HG02610 (cell line): ENCODE data around the gene KRT71.
"Not testable (repeated sequence)": the region's sequence is repeated elsewhere in the genome, so short reads cannot be mapped to it uniquely, and the experiment has no call there.

Experiments
- ATAC-seq: cut with Tn5 transposase; IDR thresholded peaks from one replicate; pipeline ENCODE4 v1.9.1; 2021; ENCODE audit warnings: mild to moderate bottlenecking, moderate library complexity; ENCODE audit not compliant: unreplicated experiment

The KRT71 gene

GRCh38 chr12:52552681-52553195 is at the start of gene KRT71:
KRT71 (minus strand) TSS chr12:52553145; CDS start chr12:52553077, 68 bp downstream.
- ATAC-seq, result no peak

DNA sequence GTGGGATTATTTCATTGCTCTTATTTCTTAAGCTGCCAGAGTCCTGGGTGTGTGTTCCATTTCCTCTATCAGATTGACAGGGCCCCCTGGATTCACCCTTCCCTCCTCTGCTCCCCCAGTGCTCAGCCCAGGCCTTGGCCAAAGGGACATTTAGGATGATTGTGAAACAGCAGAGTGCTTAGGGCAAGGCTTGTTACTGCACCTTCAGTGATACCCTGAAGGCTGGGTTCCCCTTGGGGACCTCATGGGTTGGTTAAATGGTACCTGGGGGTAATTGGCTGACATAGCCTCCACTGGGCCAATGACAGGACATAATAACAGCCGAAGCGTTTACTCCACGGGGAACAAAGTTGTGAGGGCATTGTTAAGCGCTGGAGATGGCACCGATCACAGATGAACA is 49.6 kb upstream of the KRT71 start:
- ATAC-seq, result no peak

GRCh38 chr12:52601671-52602070 is 48.7 kb upstream of the KRT71 start:
- ATAC-seq, result no peak

- ATAC-seq, result no peak
Measured at GRCh38 chr12:52600941-52601481, 48.1 kb upstream of the KRT71 start, which contains the start of gene KRT72. KRT72 (minus strand) TSS chr12:52601463; CDS start chr12:52601452, 11 bp downstream.

DNA sequence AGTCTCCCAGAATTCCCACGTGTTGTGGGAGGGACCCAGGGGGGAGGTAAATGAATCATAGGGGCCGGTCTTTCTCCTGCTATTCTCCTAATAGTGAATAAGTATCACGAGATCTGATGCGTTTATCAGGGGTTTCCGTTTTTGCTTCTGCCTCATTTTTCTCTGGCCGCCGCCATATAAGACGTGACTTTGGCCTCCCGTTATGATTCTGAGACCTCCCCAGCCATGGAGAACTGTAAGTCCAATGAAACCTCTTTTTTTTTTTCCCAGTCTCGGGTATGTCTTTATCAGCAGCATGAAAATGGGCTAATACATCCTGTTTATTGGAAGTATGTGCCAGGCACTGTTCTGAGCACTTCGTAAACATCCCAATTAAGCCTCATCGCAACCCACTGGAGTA is 47.5 kb upstream of the KRT71 start:
- ATAC-seq, result no peak

DNA sequence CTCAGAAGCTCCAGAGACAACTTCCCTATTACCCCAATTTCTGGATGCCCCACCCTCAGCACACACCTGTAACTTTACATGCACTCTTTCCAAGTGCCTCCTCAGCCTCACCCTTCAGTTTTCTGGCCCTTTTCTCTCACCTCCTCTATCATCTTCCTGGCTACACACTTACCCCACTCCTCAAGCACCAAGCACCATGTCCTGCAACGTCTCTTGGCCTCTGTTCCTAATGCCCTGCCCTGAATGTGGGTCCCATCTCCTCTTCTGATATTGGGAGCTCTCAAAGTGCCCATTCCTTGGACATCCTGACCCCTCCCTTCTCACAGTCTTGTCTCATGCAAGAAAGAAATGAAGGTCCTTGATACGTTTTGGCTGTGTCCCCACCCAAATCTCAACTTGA is 47.1 kb upstream of the KRT71 start:
- no peak for ATAC-seq

DNA sequence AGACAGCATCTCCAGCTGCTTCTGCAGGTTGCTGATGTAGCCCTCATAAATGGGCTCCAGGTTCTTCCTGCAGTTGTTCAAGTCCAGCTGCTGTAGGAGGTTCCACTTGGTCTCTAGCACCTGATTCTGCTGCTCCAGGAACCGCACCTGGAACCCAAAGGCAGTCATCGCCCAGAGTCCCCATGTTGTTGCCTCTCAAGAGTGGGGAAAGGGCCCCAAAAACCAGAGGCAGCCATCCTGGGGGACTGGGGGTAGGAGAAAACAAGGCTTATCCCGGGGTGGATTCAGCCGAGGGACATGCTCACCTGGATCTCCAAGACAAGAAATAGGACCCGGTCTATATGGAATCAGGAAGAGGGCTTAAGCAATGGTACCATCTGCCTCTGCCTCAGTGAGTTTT is 46.0 kb upstream of the KRT71 start:
- ATAC-seq, result no peak

- ATAC-seq, result not testable (repeated sequence)
Measured at GRCh38 chr12:52594237-52594636, 41.3 kb upstream of the KRT71 start.

DNA sequence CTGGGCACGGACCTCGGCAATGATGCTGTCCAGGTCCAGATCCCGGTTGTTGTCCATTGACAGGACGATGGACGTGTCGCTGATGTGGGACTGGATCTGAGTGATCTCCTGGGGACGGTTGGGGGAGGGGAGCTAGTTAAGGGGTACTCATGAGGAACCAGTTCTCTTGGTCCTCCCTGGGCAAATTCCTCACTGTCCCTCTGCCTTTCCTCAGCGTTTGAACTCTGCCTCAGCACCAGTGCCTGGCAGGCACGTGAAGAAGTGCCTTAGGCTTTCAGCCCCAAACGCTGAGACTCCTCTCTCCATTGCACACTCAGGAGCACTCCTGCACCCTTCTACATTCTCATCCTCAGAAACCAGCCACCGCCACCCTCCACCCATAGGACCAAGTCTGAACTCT is 38.6 kb upstream of the KRT71 start:
- no peak for ATAC-seq

DNA sequence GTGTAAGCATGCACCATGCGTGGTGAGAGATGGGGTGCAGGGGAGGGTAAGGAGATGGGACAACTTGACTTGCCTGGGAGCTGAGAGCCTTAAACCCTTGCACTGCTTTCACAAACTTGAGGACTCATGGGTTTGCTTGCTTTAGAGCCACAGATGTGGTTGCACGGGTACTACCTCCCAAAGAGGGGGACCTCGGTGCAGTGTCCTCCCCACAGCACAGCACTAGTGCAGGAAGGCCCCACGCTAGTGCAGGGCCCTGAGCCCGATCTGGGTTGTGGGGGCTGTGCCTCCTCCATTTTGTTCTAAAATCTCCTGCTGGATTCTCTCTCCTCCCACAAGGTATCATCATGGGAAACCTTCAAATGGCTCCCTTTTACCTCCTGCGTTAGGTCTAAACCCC is 37.1 kb upstream of the KRT71 start:
- no peak for ATAC-seq

DNA sequence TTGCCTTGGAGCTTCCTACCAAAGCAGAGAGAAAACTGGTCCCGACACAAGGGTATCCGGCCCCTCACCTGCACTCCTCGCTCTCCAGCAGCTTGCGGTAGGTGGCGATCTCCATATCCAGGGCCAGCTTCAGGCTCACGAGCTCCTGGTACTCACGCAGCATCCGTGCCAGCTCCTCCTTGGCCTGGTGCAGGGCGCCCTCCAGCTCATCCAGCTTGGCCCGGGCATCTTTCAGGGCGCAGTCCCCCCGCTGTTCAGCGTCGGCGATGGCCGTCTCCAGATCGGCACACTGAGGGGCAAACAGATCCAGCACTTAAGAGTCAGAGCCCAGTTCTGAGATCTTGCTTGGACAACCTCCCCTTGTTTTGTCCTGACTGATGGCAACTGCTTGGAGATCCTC is 34.6 kb upstream of the KRT71 start:
- no peak for ATAC-seq

DNA sequence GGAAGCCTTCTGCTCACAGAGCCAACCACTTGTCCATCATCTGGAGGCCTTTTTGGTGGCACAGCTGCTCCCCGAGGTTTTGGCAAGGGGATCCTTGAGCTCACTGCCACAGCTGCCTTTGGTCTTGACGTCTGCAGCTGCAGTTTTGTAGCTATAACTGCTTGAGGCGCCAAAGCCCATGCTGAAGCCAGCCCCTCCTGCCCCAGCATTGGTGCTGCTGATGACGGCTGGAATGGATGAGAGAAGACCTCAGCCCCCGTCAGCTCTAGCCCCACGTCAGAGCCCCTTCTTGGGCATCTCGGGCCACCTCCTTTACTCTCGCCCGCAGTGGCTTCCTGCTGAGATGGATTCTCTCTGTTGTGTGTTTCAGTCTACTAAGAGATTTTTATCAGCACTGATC is 33.0 kb upstream of the KRT71 start:
- ATAC-seq, result no peak

- ATAC-seq, result no peak
Measured at GRCh38 chr12:52585066-52585465, 32.1 kb upstream of the KRT71 start.

DNA sequence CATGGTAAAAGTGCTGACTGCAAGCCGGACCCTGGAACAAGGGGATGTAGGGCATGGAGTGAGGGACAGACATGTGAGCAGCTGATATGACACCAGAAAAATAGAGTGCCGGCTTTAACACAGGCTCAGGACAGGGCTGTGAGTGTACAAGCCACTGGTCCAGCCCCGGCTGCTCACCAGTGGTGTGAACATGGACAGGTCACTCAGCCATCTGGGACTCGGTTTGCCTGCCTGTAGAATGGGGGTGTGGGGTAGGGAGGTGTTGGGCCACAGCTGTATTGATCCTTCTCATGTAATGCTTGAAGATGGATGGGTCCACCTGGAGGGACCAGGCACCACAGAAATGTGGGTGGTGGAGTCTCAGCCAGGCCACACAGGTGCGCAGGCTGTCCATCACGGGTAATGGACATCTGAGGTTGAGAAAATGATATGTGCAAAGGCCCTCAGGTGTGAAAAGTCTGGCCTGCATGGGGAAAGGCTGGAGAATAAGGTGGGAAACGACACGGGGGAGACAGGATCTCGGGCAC is 31.3 kb upstream of the KRT71 start:
- ATAC-seq, result no peak

GRCh38 chr12:52582971-52583456 is 30.1 kb upstream of the KRT71 start:
- ATAC-seq, result no peak

- ATAC-seq, result no peak
Measured at GRCh38 chr12:52582486-52582885, 29.5 kb upstream of the KRT71 start.

DNA sequence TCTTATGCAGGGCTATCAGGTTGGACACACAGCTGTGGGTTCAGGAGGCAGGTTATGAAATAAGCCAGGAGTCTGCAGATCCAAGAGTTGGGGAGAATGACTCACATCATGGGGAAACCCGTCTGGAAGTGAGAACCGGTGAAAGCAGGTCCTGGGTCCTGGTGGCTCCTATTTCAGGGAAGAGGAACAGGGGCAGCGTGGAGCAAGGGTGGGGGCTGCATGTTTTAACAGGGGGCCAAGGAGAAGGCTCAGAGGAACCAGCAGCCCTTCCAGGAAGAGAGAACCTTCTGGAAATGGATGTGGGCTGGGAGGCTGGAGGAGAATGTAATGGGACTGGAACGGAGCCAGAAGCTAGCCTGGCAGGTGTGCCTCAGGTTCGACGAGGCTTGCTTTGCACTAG is 28.5 kb upstream of the KRT71 start:
- ATAC-seq, result no peak

DNA sequence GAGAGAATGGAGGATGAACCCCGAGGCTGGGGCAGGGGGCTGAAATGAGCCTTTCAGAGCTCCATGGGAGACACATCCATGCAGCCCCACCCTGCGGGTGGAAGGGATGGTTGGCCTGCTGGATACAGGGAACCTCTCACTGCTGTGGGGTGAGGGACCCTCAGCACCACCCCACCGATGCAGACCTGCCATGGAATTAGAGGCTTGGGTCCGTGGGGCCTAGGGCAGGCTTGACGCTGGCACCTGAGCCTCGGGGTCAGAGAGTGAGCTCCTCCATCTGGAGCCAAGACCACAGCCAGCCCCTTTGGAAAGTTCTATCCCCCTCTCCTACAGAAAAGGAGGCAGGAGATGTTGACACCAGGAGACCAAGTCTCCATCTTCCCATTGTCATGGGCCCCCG is 28.1 kb upstream of the KRT71 start:
- no peak for ATAC-seq

DNA sequence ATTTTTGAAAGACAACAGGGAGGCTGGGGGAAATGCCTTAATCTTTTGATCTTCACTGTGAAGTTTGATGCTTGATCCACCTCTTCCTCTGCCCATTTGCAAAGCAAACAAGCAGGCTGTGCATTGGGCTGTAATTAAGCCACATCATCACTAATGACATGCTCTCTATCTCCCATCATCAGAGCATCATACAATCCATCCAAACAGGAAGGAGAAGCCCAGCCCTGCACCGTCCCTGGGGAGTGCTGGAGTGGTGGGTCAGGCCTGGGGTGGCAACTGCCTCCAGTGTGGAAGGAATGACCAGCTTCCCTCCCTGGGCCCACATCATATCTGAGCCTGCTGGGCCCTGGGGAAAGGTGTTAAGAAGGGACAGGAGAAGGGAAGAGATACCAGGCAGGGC is 27.6 kb upstream of the KRT71 start:
- ATAC-seq, result no peak

DNA sequence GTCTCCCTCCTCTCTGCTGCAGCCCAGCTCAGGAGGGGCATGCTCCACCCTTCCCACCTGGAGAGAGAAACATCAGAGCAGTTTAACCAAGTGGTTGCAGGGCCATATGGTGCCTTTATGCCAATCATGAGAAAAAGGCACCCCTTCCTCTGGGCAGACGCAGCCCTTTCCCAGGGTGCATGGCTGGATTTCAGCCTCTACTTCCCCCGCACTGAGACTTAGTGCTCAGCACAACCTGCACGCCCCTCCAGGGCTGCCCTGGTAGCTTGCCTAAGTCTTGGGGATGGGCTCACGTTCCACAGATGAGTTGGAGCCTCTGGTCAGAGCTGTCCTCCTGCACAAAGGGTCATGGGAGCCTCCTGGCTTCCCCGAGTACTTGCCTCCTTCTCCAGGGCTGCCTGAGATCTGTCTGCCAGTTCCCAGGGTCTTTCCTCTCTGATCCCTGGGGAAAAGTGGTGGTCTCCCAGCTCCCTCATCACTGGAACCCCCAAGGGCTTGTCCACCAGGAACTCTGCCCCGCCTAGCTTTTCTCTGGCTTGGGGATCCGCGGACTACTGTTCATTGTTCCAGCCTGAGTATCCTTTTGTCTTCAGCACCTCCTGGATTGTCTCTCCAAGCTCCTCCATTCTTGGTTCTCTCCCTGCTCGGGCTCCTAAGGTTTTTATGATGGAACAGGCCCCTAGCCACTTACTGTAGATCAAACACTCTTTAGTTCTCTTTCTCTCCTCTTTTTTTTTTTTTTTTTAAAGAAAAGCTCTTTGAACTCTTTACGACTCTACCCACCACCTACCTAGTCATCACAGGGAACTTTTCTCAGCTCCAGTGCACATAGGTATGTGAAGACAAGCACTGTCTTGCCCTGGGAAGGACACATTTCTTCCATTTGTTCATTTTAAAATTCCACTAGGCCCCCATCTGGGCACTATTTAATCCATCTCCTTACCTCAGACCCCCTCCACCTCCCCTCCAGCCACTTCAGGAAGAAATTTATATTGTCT is 26.8 kb upstream of the KRT71 start:
- no peak for ATAC-seq

- no peak for ATAC-seq
Measured at GRCh38 chr12:52578469-52578868, 25.5 kb upstream of the KRT71 start.

- no peak for ATAC-seq
Measured at GRCh38 chr12:52577316-52577715, 24.4 kb upstream of the KRT71 start.
